GM23338 (cell line): Measurements from ENCODE around the gene SLC35A3. TPM values are rescaled to one million over a fixed set of nuclear protein-coding genes. Genes with fewer than 3 reads are reported as not detected.

Source experiments
- ATAC-seq: fragments of 200-7000 bp; cut with Tn5 transposase; 3 replicates; pipeline ENCODE4 v1.9.1; 2020
- DNase-seq: peaks from one replicate; pipeline ENCODE4 v3.0.0-alpha.2; 2015; ENCODE audit warnings: low spot score
- H2AFZ ChIP-seq: fragments of 200-600 bp; sonication (generic); 2 replicates; pipeline ENCODE4 v1.8.0; 2016; ENCODE audit warnings: antibody characterized with exemption, mild to moderate bottlenecking, moderate library complexity
- H3F3A ChIP-seq: fragments of 200-600 bp; sonication (generic); replicated peaks from 2 replicates; pipeline ENCODE4 v1.8.0; 2017; ENCODE audit warnings: antibody characterized with exemption, mixed run types, low read depth
- H3K27ac ChIP-seq: fragments of 200-600 bp; sonication (generic); 2 replicates; pipeline ENCODE4 v1.6.1; 2016; ENCODE audit warnings: low read depth
- H3K27me3 ChIP-seq: fragments of 200-600 bp; sonication (generic); 2 replicates; pipeline ENCODE4 v1.8.0; 2016; ENCODE audit warnings: mild to moderate bottlenecking, mixed run types, moderate library complexity; ENCODE audit not compliant: insufficient read depth
- H3K36me3 ChIP-seq: fragments of 200-600 bp; sonication (generic); 2 replicates; pipeline ENCODE4 v1.8.0; 2016; ENCODE audit warnings: mild to moderate bottlenecking; ENCODE audit not compliant: insufficient read depth
- H3K4me1 ChIP-seq: fragments of 200-600 bp; sonication (generic); 2 replicates; pipeline ENCODE4 v1.8.0; 2016; ENCODE audit warnings: mild to moderate bottlenecking, moderate library complexity; ENCODE audit not compliant: insufficient read depth
- H3K4me2 ChIP-seq: fragments of 200-600 bp; sonication (generic); 2 replicates; pipeline ENCODE4 v1.7.1; 2017; ENCODE audit warnings: mixed run types
- H3K4me3 ChIP-seq: fragments of 200-600 bp; sonication (generic); 2 replicates; pipeline ENCODE4 v1.6.1; 2016; ENCODE audit warnings: mixed run types
- H3K79me2 ChIP-seq: fragments of 200-600 bp; sonication (generic); replicated peaks from 2 replicates; pipeline ENCODE4 v1.8.0; 2017; ENCODE audit warnings: mild to moderate bottlenecking; ENCODE audit not compliant: insufficient read depth
- H3K9me2 ChIP-seq: fragments of 200-600 bp; sonication (generic); 2 replicates; pipeline ENCODE4 v1.8.0; 2017; ENCODE audit not compliant: insufficient read depth
- H4K20me1 ChIP-seq: fragments of 200-600 bp; sonication (generic); replicated peaks from 2 replicates; pipeline ENCODE4 v1.8.0; 2017; ENCODE audit warnings: mild to moderate bottlenecking; ENCODE audit not compliant: insufficient read depth
- H3K27ac Mint-ChIP-seq: 2 replicates; pipeline ENCODE4 v1.8.0; 2020; ENCODE audit warnings: inconsistent platforms, mild to moderate bottlenecking, moderate library complexity, mixed read lengths
- H3K27me3 Mint-ChIP-seq: 3 replicates; pipeline ENCODE4 v1.8.0; 2022; ENCODE audit warnings: low read depth, mild to moderate bottlenecking, moderate library complexity, mixed read lengths, inconsistent platforms; ENCODE audit not compliant: insufficient read depth, poor library complexity
- H3K36me3 Mint-ChIP-seq: 3 replicates; pipeline ENCODE4 v1.8.0; 2021; ENCODE audit warnings: low read depth, mild to moderate bottlenecking, inconsistent platforms, moderate library complexity, mixed read lengths
- H3K4me1 Mint-ChIP-seq: 3 replicates; pipeline ENCODE4 v1.8.0; 2020; ENCODE audit warnings: mild to moderate bottlenecking, inconsistent platforms, mixed read lengths
- H3K4me3 Mint-ChIP-seq: 3 replicates; pipeline ENCODE4 v1.8.0; 2021; ENCODE audit warnings: moderate library complexity, mild to moderate bottlenecking, inconsistent platforms, mixed read lengths
- H3K9me3 Mint-ChIP-seq: 3 replicates; pipeline ENCODE4 v1.8.0; 2020; ENCODE audit warnings: moderate library complexity, mild to moderate bottlenecking, inconsistent platforms, mixed read lengths
- JUNB ChIP-seq: IDR thresholded peaks from one replicate; pipeline ENCODE4 v1.6.1; 2016; ENCODE audit warnings: antibody characterized with exemption; ENCODE audit not compliant: unreplicated experiment
- NANOG ChIP-seq: IDR thresholded peaks from 2 replicates; pipeline ENCODE4 v1.6.1; 2016; ENCODE audit warnings: antibody characterized with exemption, borderline replicate concordance
- POLR2AphosphoS5 ChIP-seq: IDR thresholded peaks from 2 replicates; pipeline ENCODE4 v1.6.1; 2016; ENCODE audit warnings: antibody characterized with exemption, low read depth
- ZNF114 ChIP-seq: fragments of 250-450 bp; sonication (Bioruptor Pico); IDR thresholded peaks from 2 replicates; pipeline ENCODE4 v1.5.0; 2020; ENCODE audit warnings: mild to moderate bottlenecking, moderate library complexity
- polyA plus RNA-seq: library from polyadenylated mRNA; unstranded; fragments of >200 nt; fragmentation: Nextera tagmentation; extraction: Ambion mirVana; gene quantifications from 2 replicates; pipeline ENCODE4 v1.2.1, GENCODE V29; 2016
- total RNA-seq: library from RNA; depleted of rRNA; stranded (reverse); fragments of >200 nt; shearing (Covaris generic); gene quantifications from 2 replicates; pipeline ENCODE4 v1.2.3, GENCODE V29; 2014
- TF ChIP-seq, protein P1 (sequence below): fragments of 250-450 bp; sonication (Bioruptor Pico); IDR thresholded peaks from 2 replicates; pipeline ENCODE4 v1.5.0; 2020; ENCODE audit warnings: mild to moderate bottlenecking, moderate library complexity
- TF ChIP-seq, protein P2 (sequence below): IDR thresholded peaks from one replicate; pipeline ENCODE4 v1.6.1; 2018; ENCODE audit warnings: antibody characterized with exemption; ENCODE audit not compliant: unreplicated experiment
- TF ChIP-seq, protein P3 (sequence below), 2 experiments: fragments of 200-600 bp in 1 of 2; sonication (generic) in 1 of 2; conservative IDR thresholded peaks; 2 replicates each; pipeline versions ENCODE4 v1.5.1 to v1.6.1; 2016 to 2017; ENCODE audit warnings: antibody characterized with exemption in 2 of 2, low read depth in 2 of 2, mild to moderate bottlenecking in 2 of 2, moderate library complexity in 1 of 2

Gene SLC35A3
- total and polyA plus RNA-seq, 2 experiments from 2014 or later, result 7.6 to 27.2 TPM

DNA sequence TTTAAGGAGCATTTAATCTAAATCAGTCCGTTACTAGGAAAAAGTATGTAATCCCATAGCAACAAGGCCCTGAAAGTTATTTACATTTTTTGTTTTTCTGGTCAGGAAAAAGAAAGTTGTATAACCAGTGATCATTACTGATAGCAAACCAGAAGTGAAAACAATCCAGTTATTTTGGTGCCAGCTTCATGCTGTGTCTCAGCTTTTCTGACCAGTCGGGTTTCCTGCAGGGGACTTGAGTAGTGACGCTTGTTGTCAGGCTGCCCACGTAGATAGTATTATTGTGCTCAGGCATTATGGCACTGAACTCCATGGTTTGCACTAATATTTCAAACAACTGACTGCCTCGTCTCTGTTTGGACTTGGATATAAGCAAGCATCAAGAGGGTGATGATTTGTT, 107.7 kb downstream of the SLC35A3 start (continued):
- TF ChIP-seq, protein P1, sequence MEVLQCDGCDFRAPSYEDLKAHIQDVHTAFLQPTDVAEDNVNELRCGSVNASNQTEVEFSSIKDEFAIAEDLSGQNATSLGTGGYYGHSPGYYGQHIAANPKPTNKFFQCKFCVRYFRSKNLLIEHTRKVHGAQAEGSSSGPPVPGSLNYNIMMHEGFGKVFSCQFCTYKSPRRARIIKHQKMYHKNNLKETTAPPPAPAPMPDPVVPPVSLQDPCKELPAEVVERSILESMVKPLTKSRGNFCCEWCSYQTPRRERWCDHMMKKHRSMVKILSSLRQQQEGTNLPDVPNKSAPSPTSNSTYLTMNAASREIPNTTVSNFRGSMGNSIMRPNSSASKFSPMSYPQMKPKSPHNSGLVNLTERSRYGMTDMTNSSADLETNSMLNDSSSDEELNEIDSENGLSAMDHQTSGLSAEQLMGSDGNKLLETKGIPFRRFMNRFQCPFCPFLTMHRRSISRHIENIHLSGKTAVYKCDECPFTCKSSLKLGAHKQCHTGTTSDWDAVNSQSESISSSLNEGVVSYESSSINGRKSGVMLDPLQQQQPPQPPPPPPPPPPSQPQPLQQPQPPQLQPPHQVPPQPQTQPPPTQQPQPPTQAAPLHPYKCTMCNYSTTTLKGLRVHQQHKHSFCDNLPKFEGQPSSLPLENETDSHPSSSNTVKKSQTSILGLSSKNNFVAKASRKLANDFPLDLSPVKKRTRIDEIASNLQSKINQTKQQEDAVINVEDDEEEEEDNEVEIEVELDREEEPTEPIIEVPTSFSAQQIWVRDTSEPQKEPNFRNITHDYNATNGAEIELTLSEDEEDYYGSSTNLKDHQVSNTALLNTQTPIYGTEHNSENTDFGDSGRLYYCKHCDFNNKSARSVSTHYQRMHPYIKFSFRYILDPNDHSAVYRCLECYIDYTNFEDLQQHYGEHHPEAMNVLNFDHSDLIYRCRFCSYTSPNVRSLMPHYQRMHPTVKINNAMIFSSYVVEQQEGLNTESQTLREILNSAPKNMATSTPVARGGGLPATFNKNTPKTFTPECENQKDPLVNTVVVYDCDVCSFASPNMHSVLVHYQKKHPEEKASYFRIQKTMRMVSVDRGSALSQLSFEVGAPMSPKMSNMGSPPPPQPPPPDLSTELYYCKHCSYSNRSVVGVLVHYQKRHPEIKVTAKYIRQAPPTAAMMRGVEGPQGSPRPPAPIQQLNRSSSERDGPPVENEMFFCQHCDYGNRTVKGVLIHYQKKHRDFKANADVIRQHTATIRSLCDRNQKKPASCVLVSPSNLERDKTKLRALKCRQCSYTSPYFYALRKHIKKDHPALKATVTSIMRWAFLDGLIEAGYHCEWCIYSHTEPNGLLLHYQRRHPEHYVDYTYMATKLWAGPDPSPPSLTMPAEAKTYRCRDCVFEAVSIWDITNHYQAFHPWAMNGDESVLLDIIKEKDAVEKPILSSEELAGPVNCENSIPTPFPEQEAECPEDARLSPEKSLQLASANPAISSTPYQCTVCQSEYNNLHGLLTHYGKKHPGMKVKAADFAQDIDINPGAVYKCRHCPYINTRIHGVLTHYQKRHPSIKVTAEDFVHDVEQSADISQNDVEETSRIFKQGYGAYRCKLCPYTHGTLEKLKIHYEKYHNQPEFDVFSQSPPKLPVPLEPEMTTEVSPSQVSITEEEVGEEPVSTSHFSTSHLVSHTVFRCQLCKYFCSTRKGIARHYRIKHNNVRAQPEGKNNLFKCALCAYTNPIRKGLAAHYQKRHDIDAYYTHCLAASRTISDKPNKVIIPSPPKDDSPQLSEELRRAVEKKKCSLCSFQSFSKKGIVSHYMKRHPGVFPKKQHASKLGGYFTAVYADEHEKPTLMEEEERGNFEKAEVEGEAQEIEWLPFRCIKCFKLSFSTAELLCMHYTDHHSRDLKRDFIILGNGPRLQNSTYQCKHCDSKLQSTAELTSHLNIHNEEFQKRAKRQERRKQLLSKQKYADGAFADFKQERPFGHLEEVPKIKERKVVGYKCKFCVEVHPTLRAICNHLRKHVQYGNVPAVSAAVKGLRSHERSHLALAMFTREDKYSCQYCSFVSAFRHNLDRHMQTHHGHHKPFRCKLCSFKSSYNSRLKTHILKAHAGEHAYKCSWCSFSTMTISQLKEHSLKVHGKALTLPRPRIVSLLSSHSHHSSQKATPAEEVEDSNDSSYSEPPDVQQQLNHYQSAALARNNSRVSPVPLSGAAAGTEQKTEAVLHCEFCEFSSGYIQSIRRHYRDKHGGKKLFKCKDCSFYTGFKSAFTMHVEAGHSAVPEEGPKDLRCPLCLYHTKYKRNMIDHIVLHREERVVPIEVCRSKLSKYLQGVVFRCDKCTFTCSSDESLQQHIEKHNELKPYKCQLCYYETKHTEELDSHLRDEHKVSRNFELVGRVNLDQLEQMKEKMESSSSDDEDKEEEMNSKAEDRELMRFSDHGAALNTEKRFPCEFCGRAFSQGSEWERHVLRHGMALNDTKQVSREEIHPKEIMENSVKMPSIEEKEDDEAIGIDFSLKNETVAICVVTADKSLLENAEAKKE (CRISPR knock-in tag), result no peak
- no peak for TF ChIP-seq NANOG
- no peak for TF ChIP-seq JUNB
- TF ChIP-seq, protein P2, sequence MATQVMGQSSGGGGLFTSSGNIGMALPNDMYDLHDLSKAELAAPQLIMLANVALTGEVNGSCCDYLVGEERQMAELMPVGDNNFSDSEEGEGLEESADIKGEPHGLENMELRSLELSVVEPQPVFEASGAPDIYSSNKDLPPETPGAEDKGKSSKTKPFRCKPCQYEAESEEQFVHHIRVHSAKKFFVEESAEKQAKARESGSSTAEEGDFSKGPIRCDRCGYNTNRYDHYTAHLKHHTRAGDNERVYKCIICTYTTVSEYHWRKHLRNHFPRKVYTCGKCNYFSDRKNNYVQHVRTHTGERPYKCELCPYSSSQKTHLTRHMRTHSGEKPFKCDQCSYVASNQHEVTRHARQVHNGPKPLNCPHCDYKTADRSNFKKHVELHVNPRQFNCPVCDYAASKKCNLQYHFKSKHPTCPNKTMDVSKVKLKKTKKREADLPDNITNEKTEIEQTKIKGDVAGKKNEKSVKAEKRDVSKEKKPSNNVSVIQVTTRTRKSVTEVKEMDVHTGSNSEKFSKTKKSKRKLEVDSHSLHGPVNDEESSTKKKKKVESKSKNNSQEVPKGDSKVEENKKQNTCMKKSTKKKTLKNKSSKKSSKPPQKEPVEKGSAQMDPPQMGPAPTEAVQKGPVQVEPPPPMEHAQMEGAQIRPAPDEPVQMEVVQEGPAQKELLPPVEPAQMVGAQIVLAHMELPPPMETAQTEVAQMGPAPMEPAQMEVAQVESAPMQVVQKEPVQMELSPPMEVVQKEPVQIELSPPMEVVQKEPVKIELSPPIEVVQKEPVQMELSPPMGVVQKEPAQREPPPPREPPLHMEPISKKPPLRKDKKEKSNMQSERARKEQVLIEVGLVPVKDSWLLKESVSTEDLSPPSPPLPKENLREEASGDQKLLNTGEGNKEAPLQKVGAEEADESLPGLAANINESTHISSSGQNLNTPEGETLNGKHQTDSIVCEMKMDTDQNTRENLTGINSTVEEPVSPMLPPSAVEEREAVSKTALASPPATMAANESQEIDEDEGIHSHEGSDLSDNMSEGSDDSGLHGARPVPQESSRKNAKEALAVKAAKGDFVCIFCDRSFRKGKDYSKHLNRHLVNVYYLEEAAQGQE, result no peak
- TF ChIP-seq ZNF114, result no peak

DNA sequence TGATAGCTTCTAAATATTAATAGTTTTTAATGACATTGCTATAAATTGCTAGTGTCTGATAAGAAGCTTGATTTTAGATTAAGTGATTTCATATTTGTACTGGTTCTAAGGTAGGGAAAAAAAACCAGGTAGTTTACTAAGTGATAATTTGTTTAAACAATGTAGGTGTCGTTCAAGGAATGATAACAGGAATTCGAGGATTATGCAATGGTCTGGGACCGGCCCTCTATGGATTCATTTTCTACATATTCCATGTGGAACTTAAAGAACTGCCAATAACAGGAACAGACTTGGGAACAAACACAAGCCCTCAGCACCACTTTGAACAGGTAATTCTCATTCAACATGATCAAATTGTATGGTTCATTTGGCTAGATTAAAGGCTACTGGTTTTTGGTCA, 110.5 kb downstream of the SLC35A3 start:
- Histone ChIP-seq H3K36me3 (peaks cover 33% of the 10 kb centered on the region; the same call in 1 of the 2 replicates), H3K4me2 (no peak overlapping the region), H3K4me1 (no peaks in the 10 kb centered on the region), H2AFZ (no peak overlapping the region), H3K4me3 (no peak overlapping the region), H3K27me3 (no peaks in the 10 kb centered on the region), H3K79me2 (no peaks in the 10 kb centered on the region), H3F3A (no peaks in the 10 kb centered on the region), H3K9me2 (no peaks in the 10 kb centered on the region), H3K27ac (no peak overlapping the region), H4K20me1 (no peaks in the 10 kb centered on the region)
- Mint-ChIP-seq H3K36me3 (peaks cover 31% of the 10 kb centered on the region; the same call in 2 of the 3 replicates), H3K4me1 (peaks cover 3% of the 10 kb centered on the region; the same call in 2 of the 3 replicates), H3K4me3 (no peak overlapping the region), H3K27me3 (peaks cover 4% of the 10 kb centered on the region), H3K9me3 (no peaks in the 10 kb centered on the region), H3K27ac (no peak overlapping the region)
- no peak for TF ChIP-seq POLR2AphosphoS5
- TF ChIP-seq, protein P3, sequence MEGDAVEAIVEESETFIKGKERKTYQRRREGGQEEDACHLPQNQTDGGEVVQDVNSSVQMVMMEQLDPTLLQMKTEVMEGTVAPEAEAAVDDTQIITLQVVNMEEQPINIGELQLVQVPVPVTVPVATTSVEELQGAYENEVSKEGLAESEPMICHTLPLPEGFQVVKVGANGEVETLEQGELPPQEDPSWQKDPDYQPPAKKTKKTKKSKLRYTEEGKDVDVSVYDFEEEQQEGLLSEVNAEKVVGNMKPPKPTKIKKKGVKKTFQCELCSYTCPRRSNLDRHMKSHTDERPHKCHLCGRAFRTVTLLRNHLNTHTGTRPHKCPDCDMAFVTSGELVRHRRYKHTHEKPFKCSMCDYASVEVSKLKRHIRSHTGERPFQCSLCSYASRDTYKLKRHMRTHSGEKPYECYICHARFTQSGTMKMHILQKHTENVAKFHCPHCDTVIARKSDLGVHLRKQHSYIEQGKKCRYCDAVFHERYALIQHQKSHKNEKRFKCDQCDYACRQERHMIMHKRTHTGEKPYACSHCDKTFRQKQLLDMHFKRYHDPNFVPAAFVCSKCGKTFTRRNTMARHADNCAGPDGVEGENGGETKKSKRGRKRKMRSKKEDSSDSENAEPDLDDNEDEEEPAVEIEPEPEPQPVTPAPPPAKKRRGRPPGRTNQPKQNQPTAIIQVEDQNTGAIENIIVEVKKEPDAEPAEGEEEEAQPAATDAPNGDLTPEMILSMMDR (conservative IDR thresholded peaks at IDR 0.05; ENCODE audit: low read depth in 2 of 2), result no peak
- DNase-seq (no peak), ATAC-seq (no peak)
